Calu3 (cell line): Measurements from ENCODE around the gene VPS39. TPM values are rescaled to one million over a fixed set of nuclear protein-coding genes. Genes with fewer than 3 reads are reported as not detected.

Experiments used
- BruUV-seq: library from RNA; stranded (reverse); fragments of 400-500 nt; replicated peaks from 2 replicates; lab custom pipeline; 2021; lab: Mats Ljungman, UMichigan
- CTCF ChIA-PET: fragments of 300-600 bp; sonication (Branson Sonifier 250); formaldehyde crosslinking; loops from one replicate; lab custom pipeline; 2022; ENCODE audit warnings: antibody characterized with exemption; lab: Charles Lee
- DNase-seq: peaks from one replicate; pipeline ENCODE4 v3.0.0; 2022
- H3K27ac Mint-ChIP-seq: one replicate; pipeline ENCODE4 v1.8.0; 2022; ENCODE audit warnings: mixed read lengths; ENCODE audit not compliant: unreplicated experiment
- H3K27me3 Mint-ChIP-seq: one replicate; pipeline ENCODE4 v1.8.0; 2022; ENCODE audit warnings: mixed read lengths; ENCODE audit not compliant: unreplicated experiment
- H3K36me3 Mint-ChIP-seq: one replicate; pipeline ENCODE4 v1.8.0; 2022; ENCODE audit warnings: mild to moderate bottlenecking, moderate library complexity, mixed read lengths; ENCODE audit not compliant: insufficient read depth, unreplicated experiment
- H3K4me1 Mint-ChIP-seq: one replicate; pipeline ENCODE4 v1.8.0; 2022; ENCODE audit warnings: mild to moderate bottlenecking, low read depth, mixed read lengths; ENCODE audit not compliant: unreplicated experiment
- H3K4me3 Mint-ChIP-seq: one replicate; pipeline ENCODE4 v1.8.0; 2022; ENCODE audit warnings: mild to moderate bottlenecking, low read depth, moderate library complexity, mixed read lengths; ENCODE audit not compliant: unreplicated experiment
- H3K9me3 Mint-ChIP-seq: one replicate; pipeline ENCODE4 v1.8.0; 2022; ENCODE audit warnings: low read depth, mixed read lengths; ENCODE audit not compliant: unreplicated experiment
- intact Hi-C: fragments of 100-400 bp; cut with micrococcal nuclease; formaldehyde crosslinking; loops from one replicate; pipeline ENCODE4 v1.10.0; 2022; ENCODE audit not compliant: unreplicated experiment
- total RNA-seq: library from RNA; stranded (reverse); gene quantifications from 2 replicates; pipeline ENCODE4 v1.2.3, GENCODE V29; 2022
- TF ChIP-seq, protein P1 (sequence below): fragments of 200-600 bp; IDR thresholded peaks from one replicate; pipeline ENCODE4 v1.8.0; 2022; ENCODE audit warnings: antibody characterized with exemption; ENCODE audit not compliant: unreplicated experiment

Gene VPS39
- total RNA-seq, 1 experiment from 2014 or later, result 34.6 TPM

GRCh38 chr15:42217568-42217967, 9.5 kb upstream of the VPS39 start:
- CTCF ChIA-PET, result no interaction called here
- intact Hi-C loops, result no loop called here
- no peaks in the 10 kb centered on the region for H3K9me3 Mint-ChIP-seq
- H3K4me1 Mint-ChIP-seq, result no peaks in the 10 kb centered on the region
- no peaks in the 10 kb centered on the region for H3K27me3 Mint-ChIP-seq
- no peaks in the 10 kb centered on the region for H3K36me3 Mint-ChIP-seq
- no TSS peak for BruUV-seq
- H3K4me3 Mint-ChIP-seq, result no peak overlapping the region
- no peak for DNase-seq
- TF ChIP-seq, protein P1, sequence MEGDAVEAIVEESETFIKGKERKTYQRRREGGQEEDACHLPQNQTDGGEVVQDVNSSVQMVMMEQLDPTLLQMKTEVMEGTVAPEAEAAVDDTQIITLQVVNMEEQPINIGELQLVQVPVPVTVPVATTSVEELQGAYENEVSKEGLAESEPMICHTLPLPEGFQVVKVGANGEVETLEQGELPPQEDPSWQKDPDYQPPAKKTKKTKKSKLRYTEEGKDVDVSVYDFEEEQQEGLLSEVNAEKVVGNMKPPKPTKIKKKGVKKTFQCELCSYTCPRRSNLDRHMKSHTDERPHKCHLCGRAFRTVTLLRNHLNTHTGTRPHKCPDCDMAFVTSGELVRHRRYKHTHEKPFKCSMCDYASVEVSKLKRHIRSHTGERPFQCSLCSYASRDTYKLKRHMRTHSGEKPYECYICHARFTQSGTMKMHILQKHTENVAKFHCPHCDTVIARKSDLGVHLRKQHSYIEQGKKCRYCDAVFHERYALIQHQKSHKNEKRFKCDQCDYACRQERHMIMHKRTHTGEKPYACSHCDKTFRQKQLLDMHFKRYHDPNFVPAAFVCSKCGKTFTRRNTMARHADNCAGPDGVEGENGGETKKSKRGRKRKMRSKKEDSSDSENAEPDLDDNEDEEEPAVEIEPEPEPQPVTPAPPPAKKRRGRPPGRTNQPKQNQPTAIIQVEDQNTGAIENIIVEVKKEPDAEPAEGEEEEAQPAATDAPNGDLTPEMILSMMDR, result no peak
- no peak overlapping the region for H3K27ac Mint-ChIP-seq

- BruUV-seq, result no TSS peak
- no peaks in the 10 kb centered on the region for H3K9me3 Mint-ChIP-seq
- TF ChIP-seq, protein P1, result no peak
- intact Hi-C loops, result no loop called here
- CTCF ChIA-PET, result no interaction called here
- no peak overlapping the region for H3K4me3 Mint-ChIP-seq
- H3K4me1 Mint-ChIP-seq, result no peaks in the 10 kb centered on the region
- no peak for DNase-seq
- peaks cover 6% of the 10 kb centered on the region for H3K36me3 Mint-ChIP-seq
- no peaks in the 10 kb centered on the region for H3K27me3 Mint-ChIP-seq
- no peak overlapping the region for H3K27ac Mint-ChIP-seq
These were observed 8.1 kb upstream of the VPS39 start for GRCh38 chr15:42215913-42216829.

GRCh38 chr15:42214600-42214999, 6.5 kb upstream of the VPS39 start:
- H3K4me3 Mint-ChIP-seq, result no peak overlapping the region
- no peaks in the 10 kb centered on the region for H3K4me1 Mint-ChIP-seq
- no TSS peak for BruUV-seq
- H3K27ac Mint-ChIP-seq, result no peak overlapping the region
- TF ChIP-seq, protein P1, result no peak
- H3K36me3 Mint-ChIP-seq, result peaks cover 6% of the 10 kb centered on the region
- CTCF ChIA-PET, result no interaction called here
- no peaks in the 10 kb centered on the region for H3K27me3 Mint-ChIP-seq
- DNase-seq, result no peak
- no peaks in the 10 kb centered on the region for H3K9me3 Mint-ChIP-seq
- intact Hi-C loops, result no loop called here

DNA sequence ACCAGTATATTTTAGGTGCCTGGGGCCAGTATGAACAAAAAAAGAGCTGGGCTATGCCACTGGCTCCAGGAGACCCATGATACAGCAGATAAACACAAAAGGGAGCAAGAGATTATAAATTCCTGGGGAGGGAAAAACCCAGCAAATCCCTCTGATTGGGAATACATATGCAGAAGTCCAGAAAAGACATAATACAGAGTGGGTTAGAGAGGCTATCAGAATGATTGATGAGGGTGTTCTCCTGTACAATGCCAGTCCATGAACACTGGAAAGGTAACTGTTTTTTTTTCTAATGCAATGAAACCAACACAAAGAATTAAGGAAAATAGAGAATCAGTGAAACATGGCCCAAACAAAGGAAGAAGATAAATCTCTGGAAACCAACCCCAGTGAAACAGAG, 5.4 kb upstream of the VPS39 start:
- TF ChIP-seq, protein P1, result no peak

More for the DNA sequence above, 5.4 kb upstream of the VPS39 start:
- Mint-ChIP-seq H3K27me3 (no peaks in the 10 kb centered on the region), H3K9me3 (no peaks in the 10 kb centered on the region), H3K4me3 (no peak overlapping the region), H3K27ac (no peak overlapping the region), H3K4me1 (no peaks in the 10 kb centered on the region), H3K36me3 (peaks cover 6% of the 10 kb centered on the region)
- DNase-seq, result no peak
- no TSS peak for BruUV-seq
- CTCF ChIA-PET, result no interaction called here
- intact Hi-C loops, result no loop called here
